HG03103 (cell line): Measurements from ENCODE around the gene HIC2.
"Not testable (repeated sequence)": the region's sequence is repeated elsewhere in the genome, so short reads cannot be mapped to it uniquely, and the experiment has no call there.

ENCODE experiments used
- ATAC-seq: cut with Tn5 transposase; IDR thresholded peaks from one replicate; pipeline ENCODE4 v1.9.1; 2021; ENCODE audit warnings: low read depth; ENCODE audit not compliant: unreplicated experiment

HIC2 gene

DNA sequence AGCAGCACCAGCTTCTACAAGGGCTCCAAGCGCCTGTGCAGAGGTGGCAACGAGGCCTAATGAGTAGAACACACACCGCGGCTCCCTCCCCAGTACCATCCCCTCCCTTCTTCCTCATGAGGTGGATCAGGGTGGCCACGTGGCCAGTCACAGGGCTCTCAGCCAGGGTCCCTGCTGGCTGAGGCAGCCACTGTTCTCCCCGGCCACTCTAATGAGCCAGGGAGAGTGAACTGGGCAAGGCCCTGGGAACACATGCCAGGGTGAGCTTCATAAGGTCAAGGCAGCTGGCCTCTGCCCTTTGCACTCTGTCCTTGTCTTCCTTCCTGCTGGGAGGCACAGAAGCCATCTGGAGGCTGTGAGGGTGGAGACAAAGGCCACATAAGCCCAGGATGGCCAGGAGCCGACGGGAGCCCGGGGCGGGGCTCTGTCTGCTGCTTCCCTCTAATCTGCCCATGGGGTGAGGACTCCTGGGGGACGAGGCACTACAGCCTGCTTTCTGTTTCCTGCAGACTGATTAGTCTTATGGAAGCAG is 72.0 kb downstream of the HIC2 start:
- ATAC-seq = not testable (repeated sequence)

DNA sequence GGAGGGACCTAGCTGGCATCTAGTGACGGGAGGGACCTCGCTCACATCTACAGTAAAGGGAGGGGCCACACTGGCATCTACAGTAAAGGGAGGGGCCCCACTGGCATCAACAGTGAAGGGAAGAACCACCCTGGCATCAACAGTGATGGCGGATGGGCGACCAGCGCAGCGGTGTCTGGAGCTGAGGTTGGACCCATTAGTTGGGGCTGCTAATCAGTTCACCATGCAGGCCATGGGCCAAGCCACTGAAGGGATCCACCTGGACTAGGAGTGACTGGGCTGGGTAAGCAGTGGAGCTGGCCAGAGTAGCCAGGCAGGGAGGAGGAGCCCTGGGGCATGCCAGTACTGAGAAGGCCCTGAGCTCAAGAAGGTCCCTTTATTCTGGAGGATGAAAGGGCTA is 73.4 kb downstream of the HIC2 start:
- ATAC-seq = not testable (repeated sequence)

DNA sequence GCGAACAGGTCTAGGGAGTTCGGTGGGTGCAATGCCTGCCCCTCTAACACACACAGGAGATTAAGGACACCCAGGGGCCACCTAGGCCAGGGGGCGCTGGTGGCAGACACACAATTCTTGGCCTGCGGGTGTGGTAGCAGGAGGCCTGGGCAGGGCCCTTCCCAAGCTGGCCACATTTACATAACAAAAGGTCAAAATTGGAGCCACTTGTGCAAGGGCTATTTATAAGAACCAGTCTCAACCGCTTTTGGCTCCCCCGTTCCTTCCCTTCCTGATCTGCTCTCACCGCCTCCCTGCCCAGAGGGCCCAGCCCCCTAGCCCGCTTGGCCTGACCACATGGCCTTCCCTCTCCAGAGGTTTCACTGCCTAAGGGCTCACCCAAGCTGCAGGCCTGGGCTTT is 75.1 kb downstream of the HIC2 start:
- ATAC-seq = not testable (repeated sequence)

DNA sequence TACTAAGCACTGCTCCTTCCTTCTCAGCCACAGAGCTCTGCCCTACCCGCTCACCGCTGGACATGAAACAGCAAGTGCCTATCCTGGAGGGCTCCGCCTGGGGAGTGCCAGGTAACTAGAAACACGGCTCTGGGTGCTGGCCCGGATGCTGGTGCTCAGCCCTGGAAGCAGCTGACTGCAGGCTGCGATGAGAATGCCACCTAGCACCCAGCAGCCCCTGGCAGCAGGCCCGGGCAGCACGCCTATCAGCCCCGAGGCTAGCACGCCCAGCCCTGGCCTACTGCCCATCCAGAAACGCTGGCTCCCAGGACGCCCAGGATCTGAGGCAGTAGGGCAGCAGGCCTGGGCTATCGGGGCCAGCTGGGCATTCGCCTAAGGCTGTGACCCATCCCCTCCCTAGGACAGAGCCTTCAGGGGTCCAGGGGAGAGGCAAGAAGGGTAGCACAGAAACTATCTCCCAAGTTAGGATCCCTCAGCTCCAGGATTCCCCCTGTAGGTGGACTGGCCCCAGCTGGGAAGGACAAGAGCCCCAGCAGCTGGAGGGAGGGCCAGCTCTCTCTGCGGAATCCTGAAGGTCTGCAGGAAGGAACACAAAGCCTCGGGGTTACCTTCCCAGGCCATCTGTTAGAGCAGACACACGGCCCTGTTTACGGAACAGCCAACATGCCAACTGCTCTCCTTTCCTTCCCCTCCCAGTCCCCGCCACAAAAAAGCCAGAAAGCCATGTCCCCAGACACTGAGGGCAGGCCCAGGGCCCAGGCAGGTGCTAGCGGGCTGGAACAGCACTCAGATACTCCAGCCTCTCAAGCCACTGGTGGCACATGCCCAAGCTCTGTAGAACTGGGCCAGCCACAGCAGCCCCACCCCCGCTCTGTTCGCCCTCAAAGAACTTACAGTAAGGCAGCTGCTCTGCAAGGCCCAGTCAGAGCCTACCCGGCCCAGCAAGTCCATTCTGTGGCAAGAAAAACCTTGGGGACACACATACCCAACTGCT is 76.9 kb downstream of the HIC2 start:
- not testable (repeated sequence) for ATAC-seq

DNA sequence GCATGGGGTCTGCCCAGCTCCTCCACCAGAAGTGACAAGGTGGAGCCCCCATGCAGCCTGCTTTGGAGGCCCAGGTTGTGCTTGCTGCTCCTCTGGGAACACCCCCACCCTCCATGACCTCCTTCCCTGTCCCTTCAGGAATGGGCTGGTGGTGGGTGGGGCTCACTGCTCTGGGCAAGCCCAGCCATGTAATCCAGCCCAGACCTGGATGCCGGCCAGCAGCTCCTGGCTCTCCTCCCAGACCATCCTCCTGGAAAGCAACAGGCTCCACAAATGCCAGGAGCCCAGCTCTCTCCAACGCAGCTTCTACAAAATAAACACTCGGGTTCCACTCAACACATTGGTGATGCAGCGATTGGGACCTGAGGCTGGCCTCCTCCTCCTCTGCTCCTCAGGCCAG is 80.8 kb downstream of the HIC2 start:
- ATAC-seq = not testable (repeated sequence)

DNA sequence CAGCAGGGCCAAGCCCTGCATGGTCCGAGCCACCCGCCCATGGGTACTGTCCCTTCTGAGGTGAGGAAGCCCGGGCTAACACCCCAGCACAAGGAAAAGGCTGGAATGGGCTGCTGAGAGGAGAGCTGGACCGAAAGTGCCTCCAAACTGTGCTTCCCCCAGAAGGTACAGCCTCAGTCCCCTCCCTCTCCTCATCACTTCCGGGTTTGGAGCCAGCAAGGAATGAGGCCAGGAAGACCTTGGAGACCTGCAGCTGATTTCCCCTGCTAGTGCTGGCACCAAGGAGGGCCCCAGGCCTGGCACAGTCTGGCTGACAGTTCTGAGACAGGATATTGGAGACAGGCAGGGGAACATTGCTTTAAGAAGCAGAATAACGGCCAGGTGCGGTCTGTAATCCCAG is 81.3 kb downstream of the HIC2 start:
- not testable (repeated sequence) for ATAC-seq

DNA sequence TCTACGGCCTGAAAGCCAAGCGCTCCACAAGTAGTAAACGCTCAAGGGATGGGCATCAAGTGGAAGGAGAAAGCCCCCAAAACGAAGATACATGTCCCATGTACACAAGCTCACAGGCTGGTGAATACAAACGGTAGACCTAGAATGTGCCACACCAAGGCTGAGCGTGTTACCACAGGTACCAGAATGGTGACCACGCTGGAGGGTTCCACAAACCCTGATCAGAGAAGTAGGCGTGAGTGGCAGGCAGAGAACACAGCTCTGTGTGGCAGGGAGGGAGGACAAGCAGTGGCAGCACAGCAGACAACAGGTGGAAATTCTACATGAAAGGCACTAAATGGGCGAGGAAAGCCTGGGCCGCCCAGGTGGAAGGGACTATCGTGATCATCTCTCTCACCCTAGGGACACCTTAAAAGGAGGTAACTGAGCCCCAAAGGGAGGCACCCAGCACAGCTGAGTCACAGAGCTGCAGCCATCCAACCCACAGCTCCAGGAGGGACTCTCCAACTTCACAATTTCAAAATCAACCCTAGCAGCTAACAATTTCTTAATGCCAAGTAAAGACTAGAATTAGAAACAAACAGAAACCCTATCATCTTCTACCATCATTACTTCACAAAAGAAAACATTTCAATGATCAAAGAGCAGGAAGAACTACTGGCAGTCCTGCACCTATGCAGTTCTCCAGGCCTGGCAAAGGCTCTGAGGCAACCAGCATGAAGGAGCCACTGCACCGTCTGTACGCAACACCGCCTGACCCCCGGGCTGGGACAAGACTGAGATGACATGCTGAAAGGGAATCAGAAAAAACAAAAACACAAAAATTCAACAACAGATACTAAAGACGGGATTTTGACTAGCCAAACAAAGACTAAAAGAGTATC is 82.7 kb downstream of the HIC2 start:
- ATAC-seq = not testable (repeated sequence)
